ENCODE measurements around the gene PKP1.

Gene PKP1

GRCh38 chr1:201281573-201281972 lies 1.7 kb upstream of the PKP1 start:
- DNase-seq (ENCODE audit: low read depth in 3 of 3), result no peak

- DNase-seq (ENCODE audit: low read depth in 3 of 3), result no peak
These were observed 1.1 kb upstream of the PKP1 start for GRCh38 chr1:201282216-201282615.

- DNase-seq (ENCODE audit: low read depth in 3 of 3), result no peak
These were observed 689 bp downstream of the PKP1 start for GRCh38 chr1:201283836-201284553.

- DNase-seq (ENCODE audit: low read depth in 3 of 3), result no peak
These were observed 1.3 kb downstream of the PKP1 start for GRCh38 chr1:201284636-201285035.

- no peak for DNase-seq (ENCODE audit: low read depth in 3 of 3)
These were observed 2.5 kb downstream of the PKP1 start for GRCh38 chr1:201285846-201286245.

- DNase-seq (ENCODE audit: low read depth in 3 of 3), result no peak
These were observed 3.1 kb downstream of the PKP1 start for GRCh38 chr1:201286445-201286844.

- DNase-seq (ENCODE audit: low read depth in 3 of 3), result no peak
These were observed 4.7 kb downstream of the PKP1 start for GRCh38 chr1:201288007-201288406.

- DNase-seq (ENCODE audit: low read depth in 3 of 3), result no peak
These were observed 5.5 kb downstream of the PKP1 start for GRCh38 chr1:201288765-201289164.

GRCh38 chr1:201290551-201290950 lies 7.2 kb downstream of the PKP1 start:
- DNase-seq (ENCODE audit: low read depth in 3 of 3), result no peak

GRCh38 chr1:201291916-201292315 lies 8.6 kb downstream of the PKP1 start:
- DNase-seq (ENCODE audit: low read depth in 3 of 3), result no peak

GRCh38 chr1:201294876-201295275 lies 11.6 kb downstream of the PKP1 start:
- DNase-seq (ENCODE audit: low read depth in 3 of 3), result no peak

- no peak for DNase-seq (ENCODE audit: low read depth in 3 of 3)
These were observed 12.0 kb downstream of the PKP1 start for GRCh38 chr1:201295346-201295745.

GRCh38 chr1:201295861-201296260 lies 12.6 kb downstream of the PKP1 start:
- no peak for DNase-seq (ENCODE audit: low read depth in 3 of 3)

GRCh38 chr1:201296352-201296751 lies 13.0 kb downstream of the PKP1 start:
- no peak for DNase-seq (ENCODE audit: low read depth in 3 of 3)

GRCh38 chr1:201298396-201299381 lies 15.4 kb downstream of the PKP1 start:
- no peak for DNase-seq (ENCODE audit: low read depth in 3 of 3)

- no peak for DNase-seq (ENCODE audit: low read depth in 3 of 3)
These were observed 16.7 kb downstream of the PKP1 start for GRCh38 chr1:201299968-201300367.

- DNase-seq (ENCODE audit: low read depth in 3 of 3), result no peak
These were observed 17.3 kb downstream of the PKP1 start for GRCh38 chr1:201300641-201301040.

GRCh38 chr1:201302163-201303152 lies 19.2 kb downstream of the PKP1 start:
- DNase-seq (ENCODE audit: low read depth in 3 of 3), result no peak

- no peak for DNase-seq (ENCODE audit: low read depth in 3 of 3)
These were observed 20.8 kb downstream of the PKP1 start for GRCh38 chr1:201304126-201304525.

- DNase-seq (ENCODE audit: low read depth in 3 of 3), result no peak
These were observed 22.5 kb downstream of the PKP1 start for GRCh38 chr1:201305815-201306214.

- DNase-seq (ENCODE audit: low read depth in 3 of 3), result no peak
These were observed 23.9 kb downstream of the PKP1 start for GRCh38 chr1:201307231-201307630.

Measured in stimulated activated CD4-positive, alpha-beta T cell treated with anti-CD3 and anti-CD28 coated beads, TNF-alpha, amount 100 ng/mL, for 48 hours (primary cell).